Effector memory CD4-positive, alpha-beta T cell (primary cell): ENCODE measurements around the gene EID2B.
A peak's percentile ranks its signal among the peaks of the same experiment; 100 is the strongest.

ENCODE experiments used
- DNase-seq, 3 donors: peaks; one replicate each; pipeline ENCODE4 v3.0.0-alpha.2; 2020
- H3K27ac ChIP-seq: 2 replicates; pipeline ENCODE4 v1.7.0; 2013; ENCODE audit warnings: mild to moderate bottlenecking, low read length, moderate library complexity; ENCODE audit not compliant: insufficient read depth, poor library complexity, severe bottlenecking
- H3K27me3 ChIP-seq: replicated peaks from 2 replicates; pipeline ENCODE4 v1.7.0; 2013; ENCODE audit warnings: mild to moderate bottlenecking, low read length; ENCODE audit not compliant: insufficient read depth, control insufficient read depth, poor library complexity, severe bottlenecking
- H3K36me3 ChIP-seq: 2 replicates; pipeline ENCODE4 v1.7.0; 2013; ENCODE audit warnings: mild to moderate bottlenecking, low read length, moderate library complexity; ENCODE audit not compliant: control insufficient read depth, insufficient read depth
- H3K4me1 ChIP-seq: 2 replicates; pipeline ENCODE4 v1.7.0; 2013; ENCODE audit warnings: low read length, mild to moderate bottlenecking; ENCODE audit not compliant: control insufficient read depth, insufficient read depth, poor library complexity, severe bottlenecking
- H3K4me3 ChIP-seq: 2 replicates; pipeline ENCODE4 v1.7.0; 2013; ENCODE audit warnings: low read length, low read depth, mild to moderate bottlenecking; ENCODE audit not compliant: insufficient read depth, poor library complexity, severe bottlenecking
- H3K9me3 ChIP-seq: 2 replicates; pipeline ENCODE4 v1.7.0; 2013; ENCODE audit warnings: mild to moderate bottlenecking, low read length, moderate library complexity; ENCODE audit not compliant: control insufficient read depth

The EID2B gene

GRCh38 chr19:39489756-39490155 is 42.9 kb downstream of the EID2B start:
- Histone ChIP-seq H3K9me3 (no peaks in the 10 kb centered on the region), H3K27ac (no peak overlapping the region), H3K4me3 (no peak overlapping the region), H3K4me1 (no peaks in the 10 kb centered on the region), H3K36me3 (peaks cover 47% of the 10 kb centered on the region), H3K27me3 (no peaks in the 10 kb centered on the region)
- DNase-seq = no peak

GRCh38 chr19:39483141-39483540 is 49.5 kb downstream of the EID2B start:
- Histone ChIP-seq H3K27ac (no peak overlapping the region), H3K27me3 (no peaks in the 10 kb centered on the region), H3K9me3 (no peaks in the 10 kb centered on the region), H3K4me3 (no peak overlapping the region), H3K36me3 (peaks cover 22% of the 10 kb centered on the region), H3K4me1 (peaks cover 14% of the 10 kb centered on the region)
- DNase-seq = no peak

GRCh38 chr19:39481676-39482075 is 51.0 kb downstream of the EID2B start:
- no peak for DNase-seq
- Histone ChIP-seq H3K4me3 (peak overlapping the region; percentile 91), H3K27me3 (no peaks in the 10 kb centered on the region), H3K4me1 (peaks cover 14% of the 10 kb centered on the region), H3K36me3 (peaks cover 14% of the 10 kb centered on the region), H3K27ac (peak overlapping the region; percentile 79), H3K9me3 (no peaks in the 10 kb centered on the region)

GRCh38 chr19:39481229-39481545 is 51.5 kb downstream of the EID2B start:
- H3K4me1 ChIP-seq = peaks cover 14% of the 10 kb centered on the region
- peak overlapping the region; percentile 79 for H3K27ac ChIP-seq
- DNase-seq = no peak
- H3K9me3 ChIP-seq = no peaks in the 10 kb centered on the region
- no peaks in the 10 kb centered on the region for H3K27me3 ChIP-seq
- peaks cover 15% of the 10 kb centered on the region for H3K36me3 ChIP-seq
- peak overlapping the region; percentile 91 for H3K4me3 ChIP-seq
